NK-92 (cell line): ENCODE results near the gene GOLGA8O.
"Not testable (repeated sequence)": the region's sequence is repeated elsewhere in the genome, so short reads cannot be mapped to it uniquely, and the experiment has no call there.

Source experiments
- DNase-seq: peaks from one replicate; lab custom pipeline; 2025; ENCODE audit not compliant: unreplicated experiment; lab: John Stamatoyannopoulos, UW

Gene GOLGA8O

GRCh38 chr15:32455534-32455933 is at the start of gene GOLGA8O:
Gene GOLGA8O (minus strand): TSS chr15:32455634. CDS start chr15:32455536, 98 bp downstream.
- DNase-seq: not testable (repeated sequence)

GRCh38 chr15:32504152-32504811 is 48.8 kb upstream of the GOLGA8O start:
- DNase-seq: not testable (repeated sequence)

GRCh38 chr15:32502946-32503345 is 47.5 kb upstream of the GOLGA8O start:
- DNase-seq: not testable (repeated sequence)

- not testable (repeated sequence) for DNase-seq
These were observed 37.3 kb upstream of the GOLGA8O start for GRCh38 chr15:32492768-32493167.

- not testable (repeated sequence) for DNase-seq
These were observed 31.0 kb upstream of the GOLGA8O start for GRCh38 chr15:32486474-32486873.

- DNase-seq: not testable (repeated sequence)
These were observed 27.9 kb upstream of the GOLGA8O start for GRCh38 chr15:32483377-32483776.

- not testable (repeated sequence) for DNase-seq
These were observed 26.2 kb upstream of the GOLGA8O start for GRCh38 chr15:32481683-32482082.

GRCh38 chr15:32468076-32468475 is 12.6 kb upstream of the GOLGA8O start:
- not testable (repeated sequence) for DNase-seq

- DNase-seq: not testable (repeated sequence)
These were observed 14.9 kb downstream of the GOLGA8O start for GRCh38 chr15:32440445-32440977.

- not testable (repeated sequence) for DNase-seq
These were observed 21.1 kb downstream of the GOLGA8O start for GRCh38 chr15:32434102-32434963.

- DNase-seq: not testable (repeated sequence)
These were observed 27.8 kb downstream of the GOLGA8O start for GRCh38 chr15:32427635-32428034.

- not testable (repeated sequence) for DNase-seq
These were observed 28.9 kb downstream of the GOLGA8O start for GRCh38 chr15:32426511-32426910.

GRCh38 chr15:32407903-32408302 is 47.5 kb downstream of the GOLGA8O start:
- not testable (repeated sequence) for DNase-seq

- not testable (repeated sequence) for DNase-seq
These were observed 52.2 kb downstream of the GOLGA8O start, which contains the start of gene GOLGA8K for GRCh38 chr15:32403192-32403591. Gene GOLGA8K (minus strand): TSS chr15:32403292. CDS start chr15:32403194, 98 bp downstream.

- not testable (repeated sequence) for DNase-seq
These were observed 58.9 kb downstream of the GOLGA8O start for GRCh38 chr15:32396522-32396921.
